OCI-LY1 (cell line): ENCODE results near the gene PECR.

Experiments used
- H2AFZ ChIP-seq: fragments of 200-600 bp; sonication (generic), shearing (Covaris generic); 2 replicates; pipeline ENCODE4 v1.6.0; 2014; ENCODE audit warnings: antibody characterized with exemption, mild to moderate bottlenecking, low read length
- H3F3A ChIP-seq: fragments of 200-600 bp; sonication (generic), shearing (Covaris generic); 2 replicates; pipeline ENCODE4 v1.6.0; 2014; ENCODE audit warnings: mild to moderate bottlenecking, antibody characterized with exemption, low read length, moderate library complexity; ENCODE audit not compliant: insufficient read depth
- H3K27ac ChIP-seq: fragments of 200-600 bp; sonication (generic); 2 replicates; pipeline ENCODE4 v1.5.1; 2014; ENCODE audit warnings: low read length, mixed run types, mild to moderate bottlenecking, low read depth; ENCODE audit not compliant: poor library complexity, severe bottlenecking
- H3K27me3 ChIP-seq: fragments of 200-600 bp; sonication (generic); 2 replicates; pipeline ENCODE4 v1.6.0; 2014; ENCODE audit warnings: antibody characterized with exemption, mild to moderate bottlenecking, low read length, moderate library complexity; ENCODE audit not compliant: insufficient read depth
- H3K36me3 ChIP-seq: fragments of 200-600 bp; sonication (generic); 2 replicates; pipeline ENCODE4 v1.6.1; 2014; ENCODE audit warnings: mild to moderate bottlenecking, antibody characterized with exemption, low read length, moderate library complexity, mixed read lengths; ENCODE audit not compliant: insufficient read depth
- H3K4me1 ChIP-seq: fragments of 200-600 bp; sonication (generic); 2 replicates; pipeline ENCODE4 v1.5.1; 2014; ENCODE audit warnings: mild to moderate bottlenecking, low read length, moderate library complexity; ENCODE audit not compliant: insufficient read depth, severe bottlenecking
- H3K4me2 ChIP-seq: fragments of 200-600 bp; sonication (generic), shearing (Covaris generic); 2 replicates; pipeline ENCODE4 v1.6.1; 2014; ENCODE audit warnings: low read length
- H3K4me3 ChIP-seq: fragments of 200-600 bp; sonication (generic); 2 replicates; pipeline ENCODE4 v1.5.1; 2014; ENCODE audit warnings: low read length, low read depth, mild to moderate bottlenecking, mixed read lengths; ENCODE audit not compliant: poor library complexity, severe bottlenecking
- H3K79me2 ChIP-seq: fragments of 200-600 bp; shearing (Covaris generic); 2 replicates; pipeline ENCODE4 v1.6.1; 2016; ENCODE audit warnings: mixed run types, low read length, mixed read lengths; ENCODE audit not compliant: insufficient read depth
- H3K9ac ChIP-seq: fragments of 200-600 bp; sonication (generic), shearing (Covaris generic); 2 replicates; pipeline ENCODE4 v1.6.1; 2014; ENCODE audit warnings: mild to moderate bottlenecking, low read length, mixed read lengths
- H3K9me2 ChIP-seq: fragments of 200-600 bp; sonication (generic), shearing (Covaris generic); 2 replicates; pipeline ENCODE4 v1.6.1; 2014; ENCODE audit warnings: low read depth, mild to moderate bottlenecking, low read length, mixed read lengths
- H3K9me3 ChIP-seq: fragments of 200-600 bp; shearing (Covaris generic); 2 replicates; pipeline ENCODE4 v1.6.1; 2014; ENCODE audit warnings: low read length, mixed read lengths
- H4K20me1 ChIP-seq: fragments of 200-600 bp; sonication (generic), shearing (Covaris generic); 2 replicates; pipeline ENCODE4 v1.6.0; 2016; ENCODE audit warnings: mild to moderate bottlenecking, low read length; ENCODE audit not compliant: insufficient read depth
- EZH2 ChIP-seq: fragments of 200-600 bp; sonication (generic), shearing (Covaris generic); IDR thresholded peaks from 2 replicates; pipeline ENCODE4 v1.8.0; 2017; ENCODE audit warnings: borderline replicate concordance, mixed run types, mild to moderate bottlenecking, antibody characterized with exemption, low read length, moderate library complexity, mixed read lengths
- TF ChIP-seq, protein P1 (sequence below): fragments of 200-600 bp; sonication (generic), shearing (Covaris generic); IDR thresholded peaks from 2 replicates; pipeline ENCODE4 v1.5.1; 2017; ENCODE audit warnings: mild to moderate bottlenecking, antibody characterized with exemption, low read length, moderate library complexity, mixed read lengths

The PECR gene

DNA sequence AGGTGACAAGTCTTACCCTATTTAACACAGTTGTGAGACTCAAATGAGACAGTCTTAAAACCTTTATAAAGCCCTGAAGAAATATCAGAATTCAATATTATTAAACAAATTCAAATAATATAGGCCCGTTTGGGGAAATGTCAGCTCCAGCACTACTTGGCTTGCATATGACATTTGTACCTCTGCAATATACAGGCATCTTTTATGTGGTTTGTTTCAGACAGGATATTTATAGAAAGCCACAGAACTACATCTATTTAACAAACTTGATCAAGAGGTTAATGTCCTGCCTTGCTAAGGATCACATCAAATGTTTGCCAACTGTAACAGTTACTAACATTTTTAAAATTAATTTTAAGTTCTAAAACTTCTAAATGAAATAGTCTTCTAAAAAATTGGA, 65.0 kb downstream of the PECR start:
- Histone ChIP-seq H3K36me3 (no peaks in the 10 kb centered on the region), H3K79me2 (no peaks in the 10 kb centered on the region), H3K9ac (no peak overlapping the region; the same call in 1 of the 2 replicates), H3K4me2 (peak overlapping the region; percentile 42; the same call in 1 of the 2 replicates), H3K9me3 (0 out of 2 replicates have a peak, but pooled peaks cover 2% of the 10 kb centered on the region), H2AFZ (no peak overlapping the region), H3K4me1 (peaks cover 45% of the 10 kb centered on the region), H3K27ac (peak overlapping the region; percentile 68), H4K20me1 (no peaks in the 10 kb centered on the region), H3K27me3 (no peaks in the 10 kb centered on the region), H3K9me2 (no peaks in the 10 kb centered on the region), H3F3A (no peaks in the 10 kb centered on the region), H3K4me3 (peak overlapping the region; percentile 3)
- TF ChIP-seq, protein P1, sequence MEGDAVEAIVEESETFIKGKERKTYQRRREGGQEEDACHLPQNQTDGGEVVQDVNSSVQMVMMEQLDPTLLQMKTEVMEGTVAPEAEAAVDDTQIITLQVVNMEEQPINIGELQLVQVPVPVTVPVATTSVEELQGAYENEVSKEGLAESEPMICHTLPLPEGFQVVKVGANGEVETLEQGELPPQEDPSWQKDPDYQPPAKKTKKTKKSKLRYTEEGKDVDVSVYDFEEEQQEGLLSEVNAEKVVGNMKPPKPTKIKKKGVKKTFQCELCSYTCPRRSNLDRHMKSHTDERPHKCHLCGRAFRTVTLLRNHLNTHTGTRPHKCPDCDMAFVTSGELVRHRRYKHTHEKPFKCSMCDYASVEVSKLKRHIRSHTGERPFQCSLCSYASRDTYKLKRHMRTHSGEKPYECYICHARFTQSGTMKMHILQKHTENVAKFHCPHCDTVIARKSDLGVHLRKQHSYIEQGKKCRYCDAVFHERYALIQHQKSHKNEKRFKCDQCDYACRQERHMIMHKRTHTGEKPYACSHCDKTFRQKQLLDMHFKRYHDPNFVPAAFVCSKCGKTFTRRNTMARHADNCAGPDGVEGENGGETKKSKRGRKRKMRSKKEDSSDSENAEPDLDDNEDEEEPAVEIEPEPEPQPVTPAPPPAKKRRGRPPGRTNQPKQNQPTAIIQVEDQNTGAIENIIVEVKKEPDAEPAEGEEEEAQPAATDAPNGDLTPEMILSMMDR: no peak
- TF ChIP-seq EZH2: no peak

DNA sequence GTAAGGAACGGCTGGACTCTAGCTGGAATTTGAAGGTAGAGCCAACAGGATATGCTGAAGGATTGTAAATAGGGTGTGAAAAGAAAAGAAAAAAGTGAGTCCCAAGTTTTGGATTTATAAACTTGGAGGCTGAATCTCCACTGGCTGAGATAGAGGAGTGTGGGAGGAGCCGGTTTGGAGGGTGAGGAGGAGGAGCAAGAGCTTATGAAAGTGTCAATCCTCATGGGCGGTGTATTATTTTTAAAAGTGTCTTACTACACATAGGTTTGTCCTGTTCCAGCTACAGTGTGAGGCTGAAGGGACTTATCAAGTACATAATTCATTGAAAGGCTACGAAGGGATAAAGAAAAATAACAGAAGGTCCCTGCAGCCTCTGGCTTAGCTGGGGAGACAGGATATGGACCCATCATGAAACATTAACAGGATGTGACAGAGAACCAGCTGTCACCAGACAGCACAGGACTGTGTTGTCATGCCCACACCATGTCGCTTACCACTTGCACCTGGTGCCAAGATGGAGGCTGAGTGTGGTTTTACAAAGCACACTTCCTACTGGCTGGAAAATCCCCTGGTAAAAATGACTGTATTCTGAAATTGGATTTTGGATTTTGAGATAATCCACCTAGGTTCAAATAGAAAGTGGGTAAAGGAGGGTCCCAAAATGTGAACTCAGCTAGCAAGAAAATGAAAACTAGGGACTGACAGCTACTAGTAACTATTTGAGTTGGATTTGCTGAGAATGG, 65.7 kb downstream of the PECR start:
- no peak for TF ChIP-seq EZH2
- TF ChIP-seq, protein P1: no peak
- peak overlapping the region; percentile 18 for H2AFZ ChIP-seq
- H3K4me3 ChIP-seq: peak overlapping the region; percentile 3
- H3K4me1 ChIP-seq: peaks cover 45% of the 10 kb centered on the region
- H3K27me3 ChIP-seq: no peaks in the 10 kb centered on the region
- peak overlapping the region; percentile 68 for H3K27ac ChIP-seq
- no peaks in the 10 kb centered on the region for H3K9me2 ChIP-seq
- peak overlapping the region; percentile 42 for H3K4me2 ChIP-seq
- H3K9me3 ChIP-seq: 0 out of 2 replicates have a peak, but pooled peaks cover 2% of the 10 kb centered on the region
- H4K20me1 ChIP-seq: no peaks in the 10 kb centered on the region
- H3F3A ChIP-seq: no peaks in the 10 kb centered on the region
- H3K36me3 ChIP-seq: no peaks in the 10 kb centered on the region
- H3K9ac ChIP-seq: peak overlapping the region; percentile 29; the same call in 1 of the 2 replicates
- H3K79me2 ChIP-seq: no peaks in the 10 kb centered on the region

DNA sequence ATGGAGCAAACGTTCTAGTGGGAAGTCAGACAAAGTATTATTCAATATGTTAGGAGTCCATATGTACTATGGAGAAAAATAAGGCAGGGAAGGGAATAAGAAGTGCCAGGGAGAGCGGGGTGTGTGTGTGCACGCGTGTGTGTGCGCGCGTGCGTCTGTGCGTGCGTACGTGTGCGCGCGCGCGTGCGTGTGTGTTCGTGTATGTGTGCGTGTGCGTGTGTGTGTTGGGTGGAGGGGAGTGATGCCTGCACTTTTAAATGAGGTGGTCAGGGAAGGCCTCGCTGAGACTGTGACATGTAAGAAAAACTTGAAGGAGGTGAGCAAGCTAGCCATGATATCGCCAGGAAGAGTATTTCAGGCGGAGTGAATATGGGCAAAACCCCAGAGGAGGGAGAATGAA, 66.6 kb downstream of the PECR start:
- no peaks in the 10 kb centered on the region for H3K27me3 ChIP-seq
- 0 out of 2 replicates have a peak, but pooled peaks cover 2% of the 10 kb centered on the region for H3K9me3 ChIP-seq
- H3K4me1 ChIP-seq: peaks cover 45% of the 10 kb centered on the region
- H3K27ac ChIP-seq: peak overlapping the region; percentile 68
- no peak overlapping the region for H3K9ac ChIP-seq
- TF ChIP-seq EZH2: no peak
- TF ChIP-seq, protein P1: no peak
- no peaks in the 10 kb centered on the region for H4K20me1 ChIP-seq
- no peak overlapping the region for H3K4me2 ChIP-seq
- H3K9me2 ChIP-seq: no peaks in the 10 kb centered on the region
- H3K4me3 ChIP-seq: no peak overlapping the region
- H3K36me3 ChIP-seq: no peaks in the 10 kb centered on the region
- no peaks in the 10 kb centered on the region for H3F3A ChIP-seq
- peak overlapping the region; percentile 18; the same call in 1 of the 2 replicates for H2AFZ ChIP-seq
- no peaks in the 10 kb centered on the region for H3K79me2 ChIP-seq
